WTC11 (cell line): ENCODE data around the gene GTPBP6. TPM values are rescaled to one million over a fixed set of nuclear protein-coding genes. Genes with fewer than 3 reads are reported as not detected.

ENCODE experiments used
- ATAC-seq: fragments of 200-7000 bp; cut with Tn5 transposase; 2 replicates; pipeline ENCODE4 v1.10.0; 2021; ENCODE audit warnings: mild to moderate bottlenecking, moderate library complexity
- CTCF ChIA-PET: fragments of 300-600 bp; sonication (Branson Sonifier 250); formaldehyde crosslinking; loops from one replicate; lab custom pipeline; 2021; ENCODE audit warnings: antibody characterized with exemption; lab: Charles Lee
- POLR2A ChIA-PET: fragments of 350-600 bp; sonication (Branson Sonifier 250); formaldehyde crosslinking; loops from one replicate; lab custom pipeline; 2021; ENCODE audit warnings: antibody characterized with exemption; lab: Charles Lee
- DNase-seq: peaks from one replicate; pipeline ENCODE4 v3.0.0; 2021; ENCODE audit warnings: low spot score
- H3K27ac Mint-ChIP-seq: 2 replicates; pipeline ENCODE4 v1.8.0; 2021; ENCODE audit warnings: mixed read lengths
- H3K27me3 Mint-ChIP-seq: 2 replicates; pipeline ENCODE4 v1.8.0; 2021; ENCODE audit warnings: low read depth, mild to moderate bottlenecking, moderate library complexity, mixed read lengths
- H3K36me3 Mint-ChIP-seq: 2 replicates; pipeline ENCODE4 v1.8.0; 2021; ENCODE audit warnings: mixed read lengths
- H3K4me1 Mint-ChIP-seq: 2 replicates; pipeline ENCODE4 v1.8.0; 2022; ENCODE audit warnings: mixed read lengths
- H3K4me3 Mint-ChIP-seq: 2 replicates; pipeline ENCODE4 v1.8.0; 2021; ENCODE audit warnings: mild to moderate bottlenecking, moderate library complexity, mixed read lengths
- H3K9me3 Mint-ChIP-seq: 2 replicates; pipeline ENCODE4 v1.8.0; 2021; ENCODE audit warnings: mixed read lengths
- AR ChIP-seq: fragments of 250-450 bp; sonication (Bioruptor Pico); IDR thresholded peaks from 2 replicates; pipeline ENCODE4 v1.9.0; 2021; ENCODE audit warnings: mild to moderate bottlenecking
- CTCF ChIP-seq: fragments of 200-600 bp; IDR thresholded peaks from 2 replicates; pipeline ENCODE4 v1.8.0; 2022; ENCODE audit warnings: antibody characterized with exemption
- FOXP1 ChIP-seq: sonication (generic); formaldehyde crosslinking; IDR thresholded peaks from 2 replicates; pipeline ENCODE4 v1.8.0; 2022; ENCODE audit warnings: missing genetic modification reagents, mild to moderate bottlenecking, moderate library complexity, borderline replicate concordance
- GABPB1 ChIP-seq: sonication (generic); formaldehyde crosslinking; IDR thresholded peaks from 2 replicates; pipeline ENCODE4 v1.8.1; 2023; ENCODE audit warnings: mild to moderate bottlenecking, missing genetic modification reagents
- JAZF1 ChIP-seq: fragments of 250-450 bp; sonication (Bioruptor Pico); IDR thresholded peaks from 2 replicates; pipeline ENCODE4 v1.9.0; 2021; ENCODE audit warnings: moderate library complexity, mild to moderate bottlenecking, inconsistent platforms
- JUN ChIP-seq: sonication (generic); formaldehyde crosslinking; IDR thresholded peaks from 2 replicates; pipeline ENCODE4 v1.8.0; 2023; ENCODE audit warnings: mild to moderate bottlenecking, missing genetic modification reagents
- MXD4 ChIP-seq: fragments of 250-450 bp; sonication (Bioruptor Pico); IDR thresholded peaks from 2 replicates; pipeline ENCODE4 v1.8.0; 2021; ENCODE audit warnings: mild to moderate bottlenecking, moderate library complexity, borderline replicate concordance
- NFATC4 ChIP-seq: fragments of 250-450 bp; sonication (Bioruptor Pico); IDR thresholded peaks from 2 replicates; pipeline ENCODE4 v1.9.0; 2021; ENCODE audit warnings: mild to moderate bottlenecking
- RELA ChIP-seq: sonication (generic); formaldehyde crosslinking; IDR thresholded peaks from 2 replicates; pipeline ENCODE4 v1.8.1; 2022; ENCODE audit warnings: missing genetic modification reagents, mild to moderate bottlenecking, borderline replicate concordance
- SMAD3 ChIP-seq: sonication (generic); formaldehyde crosslinking; IDR thresholded peaks from 2 replicates; pipeline ENCODE4 v1.8.0; 2022; ENCODE audit warnings: missing genetic modification reagents, mild to moderate bottlenecking, borderline replicate concordance
- SOX15 ChIP-seq: fragments of 250-450 bp; sonication (Bioruptor Pico); IDR thresholded peaks from 2 replicates; pipeline ENCODE4 v1.9.0; 2021; ENCODE audit warnings: mild to moderate bottlenecking
- SP1 ChIP-seq: sonication (generic); formaldehyde crosslinking; conservative IDR thresholded peaks from 2 replicates; pipeline ENCODE4 v1.8.1; 2022; ENCODE audit warnings: missing genetic modification reagents
- ZBTB43 ChIP-seq: sonication (generic); formaldehyde crosslinking; IDR thresholded peaks from 2 replicates; pipeline ENCODE4 v1.8.1; 2023; ENCODE audit warnings: mild to moderate bottlenecking, missing genetic modification reagents
- ZNF138 ChIP-seq: sonication (generic); formaldehyde crosslinking; conservative IDR thresholded peaks from 2 replicates; pipeline ENCODE4 v1.8.1; 2022; ENCODE audit warnings: mild to moderate bottlenecking, moderate library complexity, missing genetic modification reagents
- ZNF281 ChIP-seq: sonication (generic); formaldehyde crosslinking; IDR thresholded peaks from 2 replicates; pipeline ENCODE4 v1.8.0; 2023; ENCODE audit warnings: mild to moderate bottlenecking, missing genetic modification reagents
- total RNA-seq: library from RNA; stranded (reverse); gene quantifications from 3 replicates; pipeline ENCODE4 v1.2.3, GENCODE V29; 2021

GTPBP6 gene
- total RNA-seq, 1 experiment from 2014 or later: 63.9 TPM

- DNase-seq: no peak
- ChIA-PET CTCF (no interaction called here), POLR2A (no interaction called here)
- no peak for ATAC-seq
- no peaks in the 10 kb centered on the region for H3K4me1 Mint-ChIP-seq
- no peak overlapping the region for H3K27ac Mint-ChIP-seq
- peaks cover 66% of the 10 kb centered on the region for H3K36me3 Mint-ChIP-seq
- H3K27me3 Mint-ChIP-seq: no peaks in the 10 kb centered on the region
- no peaks in the 10 kb centered on the region for H3K9me3 Mint-ChIP-seq
- TF ChIP-seq ZNF138 (CRISPR knock-in tag): no peak
- no peak for TF ChIP-seq FOXP1 (CRISPR knock-in tag)
- no peak for TF ChIP-seq JUN (CRISPR knock-in tag)
- TF ChIP-seq AR (CRISPR knock-in tag): no peak
- no peak for TF ChIP-seq ZNF281 (CRISPR knock-in tag)
- no peak for TF ChIP-seq MXD4 (CRISPR knock-in tag)
- TF ChIP-seq SP1 (CRISPR knock-in tag): no peak
- no peak for TF ChIP-seq GABPB1 (CRISPR knock-in tag)
- TF ChIP-seq SMAD3 (CRISPR knock-in tag): no peak
- no peak for TF ChIP-seq RELA (CRISPR knock-in tag)
- no peak for TF ChIP-seq SOX15 (CRISPR knock-in tag)
- TF ChIP-seq NFATC4 (CRISPR knock-in tag): no peak
- no peak overlapping the region for H3K4me3 Mint-ChIP-seq
Measured at GRCh38 chrX:300334-300733, 18.3 kb downstream of the GTPBP6 start.

GRCh38 chrX:298993-299392 lies 19.6 kb downstream of the GTPBP6 start:
- Mint-ChIP-seq H3K4me3 (no peak overlapping the region), H3K4me1 (no peaks in the 10 kb centered on the region), H3K9me3 (no peaks in the 10 kb centered on the region), H3K27me3 (no peaks in the 10 kb centered on the region), H3K27ac (no peak overlapping the region), H3K36me3 (peaks cover 64% of the 10 kb centered on the region)
- DNase-seq (no peak), ATAC-seq (no peak)
- no peak for TF ChIP-seq ZBTB43
- no peak for TF ChIP-seq CTCF
- ChIA-PET POLR2A (no interaction called here), CTCF (no interaction called here)

GRCh38 chrX:295136-295535 lies 23.5 kb downstream of the GTPBP6 start:
- ChIA-PET POLR2A (no interaction called here), CTCF (no interaction called here)
- DNase-seq: no peak
- Mint-ChIP-seq H3K36me3 (peaks cover 65% of the 10 kb centered on the region), H3K27me3 (no peaks in the 10 kb centered on the region), H3K27ac (no peak overlapping the region), H3K4me1 (no peaks in the 10 kb centered on the region), H3K4me3 (no peak overlapping the region), H3K9me3 (no peaks in the 10 kb centered on the region)
- no peak for TF ChIP-seq JAZF1
- no peak for ATAC-seq
